Left colon (tissue), 2 donors: ENCODE measurements around the gene UBXN7. TPM values are rescaled to one million over a fixed set of nuclear protein-coding genes. Genes with fewer than 3 reads are reported as not detected.
"Not testable (repeated sequence)": the region's sequence is repeated elsewhere in the genome, so short reads cannot be mapped to it uniquely, and the experiment has no call there.

Experiments
- ATAC-seq: fragments of 200-7000 bp; cut with Tn5 transposase; one replicate; pipeline ENCODE4 v1.9.1; 2020; ENCODE audit warnings: mild to moderate bottlenecking, moderate library complexity
- DNase-seq, 2 donors: peaks; one replicate each; pipeline ENCODE4 v3.0.0-alpha.2; 2020
- intact Hi-C, 2 donors: fragments of 100-400 bp; cut with DNase I in 1 of 2; cut with micrococcal nuclease in 1 of 2; formaldehyde crosslinking; loops; one replicate each; pipeline versions ENCODE4 v1.11.2 to v1.14.0; 2022; cut with DNase I, micrococcal nuclease
- total RNA-seq, 2 donors: library from RNA; stranded (reverse); fragmentation: NEBNext Ultra II Directional; extraction: Animal tissue kit (Norgen Biotek cat#: 25700); gene quantifications; one replicate each; pipeline ENCODE4 v1.2.1, GENCODE V29; 2021
- donor health status: DM: no; HTN: no; CAD: no.
- donor health status: DM: yes; HTN: yes; CAD: no.

Gene UBXN7
- total RNA-seq, 2 donors from 2014 or later: 25.9 to 35.2 TPM

GRCh38 chr3:196423044-196423781 lies 9.0 kb downstream of the UBXN7 start:
- peak; percentile 45 to 48 for DNase-seq
- peak; percentile 59 for ATAC-seq
- intact Hi-C loops: no loop called here

- DNase-seq, ATAC-seq, intact Hi-C loops: not testable (repeated sequence)
These were observed 10.6 kb downstream of the UBXN7 start for GRCh38 chr3:196421668-196422067.

- no peak for ATAC-seq
- intact Hi-C loops: no loop called here
- DNase-seq: no peak
These were observed 12.8 kb downstream of the UBXN7 start for GRCh38 chr3:196419386-196419785.

- no peak for DNase-seq
- ATAC-seq: no peak
- intact Hi-C loops: no loop called here
These were observed 13.6 kb downstream of the UBXN7 start for GRCh38 chr3:196418601-196419000.

DNA sequence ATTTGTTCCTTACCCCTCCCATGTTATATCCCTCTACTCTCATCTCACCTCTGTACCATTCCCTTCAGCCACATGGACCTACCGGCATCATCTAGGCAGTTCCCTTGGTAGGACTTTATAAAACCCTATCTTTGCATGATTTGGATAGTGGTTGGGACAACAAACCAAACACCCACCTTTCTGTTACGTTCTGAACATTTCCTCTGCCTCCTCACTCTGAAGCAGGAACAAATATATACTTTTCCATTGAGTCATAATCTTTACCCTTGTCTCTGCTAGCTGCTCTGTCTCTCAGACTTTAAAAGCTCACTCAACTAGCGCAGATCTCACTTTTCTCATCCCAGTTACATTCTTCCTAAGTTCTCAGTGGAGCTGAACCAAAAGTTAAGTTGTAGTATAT lies 17.8 kb downstream of the UBXN7 start:
- no peak for DNase-seq
- intact Hi-C loops: no loop called here
- no peak for ATAC-seq

DNA sequence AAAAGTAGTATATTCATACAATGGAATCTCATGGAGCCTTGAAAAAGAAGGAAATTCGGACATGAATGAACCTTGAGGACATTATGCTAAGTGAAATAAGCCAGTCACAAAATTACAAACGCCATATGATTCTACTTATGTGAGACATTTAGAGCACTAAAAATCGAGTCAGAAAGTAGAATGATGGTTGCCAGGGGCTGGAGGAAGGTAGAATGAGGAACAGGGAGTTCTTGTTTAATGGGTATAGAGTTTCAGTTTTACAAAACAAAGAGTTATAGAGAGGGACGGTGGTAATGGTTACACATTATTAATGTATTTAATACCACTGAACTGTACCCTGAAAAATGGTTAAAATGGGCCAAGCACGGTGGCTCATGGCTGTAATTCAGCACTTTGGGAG lies 19.5 kb downstream of the UBXN7 start:
- no peak for DNase-seq
- intact Hi-C loops: no loop called here
- ATAC-seq: no peak

- intact Hi-C loops: no loop called here
- DNase-seq (no peak), ATAC-seq (no peak)
These were observed 22.8 kb downstream of the UBXN7 start for GRCh38 chr3:196409409-196409808.

DNA sequence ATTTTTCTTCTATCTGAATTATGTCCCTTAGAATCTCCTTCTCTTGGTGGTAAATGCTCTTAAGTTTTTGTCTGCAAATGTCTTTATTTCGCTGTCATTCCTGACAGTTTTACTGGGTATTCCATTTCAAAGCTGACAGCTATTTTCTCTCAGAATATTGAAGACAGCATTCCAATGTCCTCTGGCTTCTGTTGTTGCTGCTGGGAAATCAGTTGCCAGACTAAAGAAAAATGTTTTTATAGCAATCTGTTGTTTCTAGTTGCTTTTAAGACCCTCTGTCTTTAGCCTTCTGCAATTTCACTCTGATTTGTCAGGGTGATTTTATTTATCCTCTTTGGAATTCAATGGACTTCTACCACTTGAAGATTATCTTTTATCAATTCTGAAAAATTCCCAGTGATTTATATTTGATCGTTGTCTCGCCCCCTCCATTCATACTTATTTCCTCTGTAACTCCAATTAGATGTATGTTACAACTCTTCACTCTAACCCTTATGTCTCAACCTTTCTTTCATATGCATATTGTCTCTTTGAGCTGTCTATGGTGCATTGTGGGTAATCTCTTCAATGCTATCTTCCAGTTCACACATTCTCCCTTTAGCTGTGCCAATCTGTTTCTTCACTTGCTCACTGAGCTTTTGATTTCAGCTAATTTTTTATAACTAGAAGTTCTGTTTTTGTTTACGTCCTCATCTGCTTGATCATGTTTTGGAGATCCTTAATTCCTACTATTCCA lies 23.5 kb downstream of the UBXN7 start:
- no peak for ATAC-seq
- intact Hi-C loops: no loop called here
- no peak for DNase-seq

- no peak for DNase-seq
- ATAC-seq: no peak
- intact Hi-C loops: no loop called here
These were observed 25.3 kb downstream of the UBXN7 start for GRCh38 chr3:196406811-196407470.

DNA sequence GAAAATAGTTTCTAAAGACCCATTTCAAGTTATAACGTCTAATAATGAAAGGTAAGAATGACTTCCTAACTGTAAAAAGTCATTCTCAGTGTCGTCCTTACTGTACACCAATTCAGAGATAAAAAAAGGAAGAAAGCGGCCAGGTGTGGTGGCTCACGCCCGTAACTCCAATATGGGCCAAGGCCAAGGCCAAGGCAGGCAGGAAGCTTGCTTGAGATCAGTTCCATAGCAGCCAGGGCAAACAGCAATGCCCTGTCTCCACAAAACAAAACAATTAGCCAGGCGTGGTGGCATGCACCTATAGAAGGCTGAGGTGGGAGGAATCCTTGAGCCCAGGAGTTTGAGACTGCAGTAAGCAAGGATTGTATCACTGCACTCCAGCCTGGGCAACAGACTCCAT lies 31.9 kb downstream of the UBXN7 start:
- DNase-seq (peak in 1 of 2 donors; percentile 15), ATAC-seq (peak; percentile 99)
- intact Hi-C loops: no loop called here

DNA sequence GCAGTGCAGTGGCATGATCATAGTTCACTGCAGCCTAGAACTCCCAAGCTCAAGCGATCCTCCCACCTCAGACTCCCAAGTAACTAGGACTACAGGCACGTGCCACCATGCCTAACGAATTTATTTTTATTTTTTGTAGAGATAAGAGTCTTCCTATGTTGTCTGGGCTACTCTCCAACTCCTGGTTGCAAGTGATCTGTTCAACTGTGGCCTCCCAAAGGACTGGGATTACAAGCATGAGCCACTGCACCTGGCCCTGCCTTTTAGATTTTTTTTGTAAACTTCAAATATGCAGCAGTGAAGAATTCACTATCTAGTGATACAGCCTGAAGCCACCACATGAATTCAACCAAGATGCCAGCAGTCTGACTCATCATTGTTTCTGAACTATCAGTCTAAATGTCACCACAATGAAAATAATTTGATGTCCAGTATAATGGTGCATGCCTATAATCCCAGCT lies 32.7 kb downstream of the UBXN7 start:
- intact Hi-C loops: no loop called here
- no peak for ATAC-seq
- no peak for DNase-seq

GRCh38 chr3:196398782-196399181 lies 33.4 kb downstream of the UBXN7 start:
- intact Hi-C loops: no loop called here
- DNase-seq (no peak), ATAC-seq (no peak)

DNA sequence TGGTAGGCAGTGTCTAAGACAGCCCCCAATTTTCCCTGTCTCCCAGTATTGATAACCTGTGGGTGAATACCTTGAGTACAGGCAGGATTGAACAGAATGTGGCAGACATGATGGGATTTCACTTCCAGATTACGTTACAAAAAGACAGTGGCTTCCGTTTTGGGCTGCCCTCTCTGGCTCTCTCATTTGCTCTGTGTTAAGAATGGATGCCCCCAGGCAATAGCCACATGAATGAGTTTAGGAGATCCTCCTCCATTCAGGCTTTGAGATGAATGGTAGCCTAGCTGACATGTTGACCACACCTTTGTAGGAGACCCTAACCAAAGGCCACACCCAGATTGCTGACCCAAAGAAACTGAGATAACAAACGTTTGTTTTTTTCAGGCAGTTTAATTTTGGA lies 34.3 kb downstream of the UBXN7 start:
- intact Hi-C loops: no loop called here
- DNase-seq: no peak
- ATAC-seq: no peak

GRCh38 chr3:196390116-196390515 lies 42.1 kb downstream of the UBXN7 start:
- intact Hi-C loops: no loop called here
- DNase-seq (no peak), ATAC-seq (no peak)

DNA sequence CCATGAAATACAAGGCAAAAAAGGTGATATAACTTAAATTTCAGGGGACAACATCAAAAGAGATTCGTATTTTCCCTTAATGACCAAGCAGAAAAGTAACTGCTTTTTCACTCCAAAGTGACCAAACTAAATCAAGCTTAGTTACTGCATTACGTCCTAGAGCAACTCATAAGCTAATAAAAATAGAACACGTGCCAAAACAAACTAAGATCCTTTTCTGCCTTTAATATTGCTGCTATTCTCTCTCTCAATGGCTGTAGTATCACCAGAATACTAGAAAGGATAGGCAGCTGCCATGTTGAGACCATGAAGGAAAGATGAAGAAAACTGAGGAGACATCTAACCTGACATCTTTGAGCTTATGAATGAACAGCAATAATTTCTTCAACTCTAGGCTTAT lies 43.3 kb downstream of the UBXN7 start:
- no peak for ATAC-seq
- no peak for DNase-seq
- intact Hi-C loops: no loop called here

DNA sequence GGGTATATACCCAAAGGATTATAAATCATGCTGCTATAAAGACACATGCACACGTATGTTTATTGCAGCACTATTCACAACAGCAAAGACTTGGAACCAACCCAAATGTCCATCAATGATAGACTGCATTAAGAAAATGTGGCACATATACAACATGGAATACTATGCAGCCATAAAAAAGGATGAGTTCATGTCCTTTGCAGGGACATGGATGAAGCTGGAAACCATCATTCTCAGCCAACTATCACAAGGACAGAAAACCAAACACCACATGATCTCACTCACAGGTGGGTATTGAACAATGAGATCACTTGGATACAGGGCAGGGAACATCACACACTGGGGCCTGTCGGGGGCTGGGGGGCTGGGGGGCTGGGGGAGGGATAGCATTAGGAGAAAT lies 44.3 kb downstream of the UBXN7 start:
- intact Hi-C loops, ATAC-seq, DNase-seq: not testable (repeated sequence)

- intact Hi-C loops, DNase-seq, ATAC-seq: not testable (repeated sequence)
These were observed 45.4 kb downstream of the UBXN7 start for GRCh38 chr3:196386797-196387196.

DNA sequence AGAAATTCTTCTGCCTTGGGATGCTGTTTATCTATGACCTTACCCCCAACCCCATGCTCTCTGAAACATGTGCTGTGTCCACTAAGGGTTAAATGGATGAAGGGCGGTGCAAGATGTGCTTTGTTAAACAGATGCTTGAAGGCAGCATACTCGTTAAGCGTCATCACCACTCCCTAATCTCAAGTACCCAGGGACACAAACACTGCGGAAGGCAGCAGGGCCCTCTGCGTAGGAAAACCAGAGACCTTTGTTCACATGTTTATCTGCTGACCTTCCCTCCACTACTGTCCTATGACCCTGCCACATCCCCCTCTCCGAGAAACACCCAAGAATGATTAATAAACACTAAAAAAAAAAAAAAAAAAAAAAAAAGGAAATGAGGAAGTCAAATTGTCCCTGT lies 46.2 kb downstream of the UBXN7 start:
- intact Hi-C loops, ATAC-seq: not testable (repeated sequence)

DNA sequence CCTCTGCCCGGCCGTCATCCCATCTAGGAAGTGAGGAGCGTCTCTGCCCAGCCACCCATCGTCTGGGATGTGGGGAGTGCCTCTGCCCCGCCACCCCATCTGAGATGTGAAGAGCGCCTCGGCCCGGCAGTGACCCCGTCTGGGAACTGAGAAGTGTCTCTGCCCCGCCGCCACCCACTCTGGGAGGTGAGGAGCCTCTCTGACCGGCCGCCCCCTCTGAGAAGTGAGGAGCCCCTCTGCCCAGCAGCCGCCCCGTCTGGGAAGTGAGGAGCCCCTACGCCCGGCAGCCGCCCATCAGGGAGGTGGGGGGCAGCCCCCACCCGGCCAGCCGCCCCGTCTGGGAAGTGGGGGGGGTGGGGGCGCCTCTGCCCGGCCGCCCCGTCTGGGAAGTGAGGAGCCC lies 46.8 kb downstream of the UBXN7 start:
- intact Hi-C loops, ATAC-seq, DNase-seq: not testable (repeated sequence)

More for the DNA sequence above, 46.2 kb downstream of the UBXN7 start:
- not testable (repeated sequence) for DNase-seq
